Fibroblast of pulmonary artery (primary cell): Measurements from ENCODE around the gene TWF2.
A peak's percentile ranks its signal among the peaks of the same experiment; 100 is the strongest.

Experiments
- DNase-seq: peaks from one replicate; pipeline ENCODE4 v3.0.0-alpha.2; 2010; ENCODE audit warnings: low read depth
- H3K4me3 ChIP-seq: replicated peaks from 2 replicates; pipeline ENCODE4 v1.5.1; 2011; ENCODE audit warnings: low read depth, mild to moderate bottlenecking, control low read depth, low read length, moderate library complexity
- TF ChIP-seq, protein P1 (sequence below): IDR thresholded peaks from 2 replicates; pipeline ENCODE4 v1.5.1; 2011; ENCODE audit warnings: mild to moderate bottlenecking, control low read depth, low read length, inconsistent platforms; ENCODE audit errors: missing control alignments

The TWF2 gene

DNA sequence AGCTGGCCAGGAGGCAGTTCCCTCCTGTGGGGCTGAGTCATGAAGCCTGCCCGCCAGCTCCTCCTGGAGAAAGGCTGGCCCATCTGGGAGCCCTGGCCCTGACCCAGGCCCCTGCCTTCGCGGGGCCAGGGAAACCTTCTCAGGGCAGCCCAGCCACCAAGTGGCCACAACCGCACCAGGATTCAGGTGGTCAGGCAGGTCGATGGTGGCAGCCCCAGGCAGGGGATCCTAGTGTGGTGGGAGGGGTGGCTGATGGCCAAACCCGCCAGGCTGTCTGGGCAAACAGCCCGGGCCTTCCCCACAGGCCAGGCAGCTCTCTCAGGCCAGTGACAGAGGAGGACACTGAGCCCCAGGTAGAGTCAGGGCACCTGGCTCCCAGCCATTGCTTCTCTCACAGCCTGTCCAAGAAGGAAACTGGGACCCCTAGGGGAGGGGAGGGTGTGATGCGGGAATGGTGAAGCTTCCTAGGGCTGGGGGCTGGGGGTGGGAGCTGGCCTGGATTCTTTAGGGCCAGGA lies 1.2 kb downstream of the TWF2 start:
- peak overlapping the region; percentile 87 for H3K4me3 ChIP-seq
- TF ChIP-seq, protein P1, sequence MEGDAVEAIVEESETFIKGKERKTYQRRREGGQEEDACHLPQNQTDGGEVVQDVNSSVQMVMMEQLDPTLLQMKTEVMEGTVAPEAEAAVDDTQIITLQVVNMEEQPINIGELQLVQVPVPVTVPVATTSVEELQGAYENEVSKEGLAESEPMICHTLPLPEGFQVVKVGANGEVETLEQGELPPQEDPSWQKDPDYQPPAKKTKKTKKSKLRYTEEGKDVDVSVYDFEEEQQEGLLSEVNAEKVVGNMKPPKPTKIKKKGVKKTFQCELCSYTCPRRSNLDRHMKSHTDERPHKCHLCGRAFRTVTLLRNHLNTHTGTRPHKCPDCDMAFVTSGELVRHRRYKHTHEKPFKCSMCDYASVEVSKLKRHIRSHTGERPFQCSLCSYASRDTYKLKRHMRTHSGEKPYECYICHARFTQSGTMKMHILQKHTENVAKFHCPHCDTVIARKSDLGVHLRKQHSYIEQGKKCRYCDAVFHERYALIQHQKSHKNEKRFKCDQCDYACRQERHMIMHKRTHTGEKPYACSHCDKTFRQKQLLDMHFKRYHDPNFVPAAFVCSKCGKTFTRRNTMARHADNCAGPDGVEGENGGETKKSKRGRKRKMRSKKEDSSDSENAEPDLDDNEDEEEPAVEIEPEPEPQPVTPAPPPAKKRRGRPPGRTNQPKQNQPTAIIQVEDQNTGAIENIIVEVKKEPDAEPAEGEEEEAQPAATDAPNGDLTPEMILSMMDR: no peak
- peak; percentile 82 for DNase-seq

DNA sequence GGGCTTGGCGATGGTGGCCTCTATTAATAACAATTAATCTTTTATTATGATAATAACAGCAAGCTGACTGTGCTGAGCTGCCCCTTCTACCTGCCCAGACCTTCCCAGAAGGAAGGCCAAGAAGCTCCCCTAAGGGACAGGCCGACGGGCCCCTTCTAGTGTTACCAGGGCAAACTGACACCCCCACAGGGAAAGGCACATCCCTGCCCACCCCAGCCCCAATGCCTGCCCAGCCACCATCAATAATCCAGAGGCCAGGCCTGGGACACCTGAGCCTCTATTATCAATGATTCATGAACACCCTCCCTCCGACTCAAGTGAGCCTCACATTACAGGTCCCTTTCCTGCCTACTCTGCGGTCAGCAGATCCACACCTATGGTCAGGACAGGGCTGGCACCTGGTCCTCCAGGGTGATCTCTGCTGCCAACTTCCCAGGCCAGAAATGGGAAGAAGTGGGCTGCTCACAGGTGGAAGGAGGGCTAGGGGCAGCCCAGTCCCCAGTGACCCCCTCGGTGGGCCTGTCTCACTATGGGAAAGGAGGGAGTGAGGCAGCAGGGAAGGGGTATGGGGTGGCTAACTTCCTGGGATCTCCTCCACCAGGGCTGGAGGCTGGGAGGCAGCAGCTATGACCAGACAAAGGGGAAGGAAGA lies 1.8 kb downstream of the TWF2 start:
- peak overlapping the region; percentile 87 for H3K4me3 ChIP-seq
- no peak for DNase-seq
- TF ChIP-seq, protein P1: no peak

DNA sequence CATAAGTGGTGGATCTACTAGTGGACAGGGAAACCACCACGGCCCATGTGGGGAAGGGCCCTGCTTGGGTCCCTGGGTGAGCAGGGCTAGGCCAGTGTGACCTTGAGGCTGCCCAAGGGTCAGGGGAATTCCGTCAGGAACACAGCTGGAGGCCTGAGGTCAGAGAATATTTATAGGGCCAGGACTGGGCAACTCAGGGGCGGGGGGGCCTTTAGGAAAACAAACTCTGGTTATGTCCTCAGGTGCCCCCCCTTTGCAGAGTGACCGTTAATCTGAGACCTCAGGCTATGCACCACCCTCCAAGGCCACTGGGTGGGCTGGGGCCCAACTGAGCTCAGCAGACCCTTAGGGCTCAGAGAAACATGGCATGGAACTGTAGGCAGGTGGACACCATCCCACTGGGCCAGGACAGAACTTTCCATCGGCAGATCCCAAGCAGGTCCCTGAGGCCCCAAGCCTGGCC lies 2.5 kb downstream of the TWF2 start:
- TF ChIP-seq, protein P1: no peak
- DNase-seq: no peak
- H3K4me3 ChIP-seq: no peak overlapping the region

DNA sequence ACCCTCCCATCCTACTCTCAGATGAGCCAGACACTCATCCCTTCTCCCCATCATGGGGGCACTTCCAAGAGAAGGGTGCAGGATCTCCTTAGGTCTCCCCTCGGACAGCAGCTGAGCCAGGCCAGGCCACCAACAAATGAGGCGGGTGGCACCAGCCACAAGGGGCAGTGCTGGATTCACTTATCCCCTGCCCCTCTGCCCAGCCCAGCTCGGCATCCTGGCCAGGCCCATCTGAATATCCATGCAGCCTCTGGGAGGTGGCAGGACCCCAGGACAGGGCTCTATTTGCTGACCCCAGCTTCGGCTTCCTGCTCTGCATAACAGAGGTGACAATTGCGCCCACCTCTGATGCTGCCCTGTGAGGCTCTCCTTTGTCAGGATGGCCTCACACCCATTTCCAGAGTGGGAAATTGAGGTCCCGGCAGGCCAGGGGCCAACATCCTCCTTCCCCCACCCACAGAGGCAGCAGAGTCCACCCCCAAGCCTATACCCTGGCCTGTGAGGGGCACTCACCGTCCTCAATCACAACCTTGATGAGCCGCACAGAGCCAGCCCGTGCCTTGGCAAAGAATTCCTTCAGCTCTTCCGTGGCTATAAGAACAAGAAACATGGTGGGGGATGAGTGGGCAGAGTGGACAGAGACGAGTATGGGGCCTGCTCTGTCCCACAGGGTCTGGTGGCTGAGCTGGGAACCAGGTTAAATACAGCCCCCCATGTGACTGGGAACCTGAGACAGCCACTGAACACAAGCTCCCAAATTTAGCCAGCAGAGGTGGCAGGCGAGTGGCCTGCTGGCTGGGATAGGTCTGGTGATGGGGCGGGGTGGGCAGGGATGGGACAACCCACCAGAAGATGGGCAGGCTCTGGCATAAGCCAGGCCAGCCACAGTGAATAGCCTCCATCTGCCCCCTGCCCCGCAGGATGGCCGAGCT lies 4.2 kb downstream of the TWF2 start:
- no peak overlapping the region for H3K4me3 ChIP-seq
- DNase-seq: no peak
- TF ChIP-seq, protein P1: no peak

DNA sequence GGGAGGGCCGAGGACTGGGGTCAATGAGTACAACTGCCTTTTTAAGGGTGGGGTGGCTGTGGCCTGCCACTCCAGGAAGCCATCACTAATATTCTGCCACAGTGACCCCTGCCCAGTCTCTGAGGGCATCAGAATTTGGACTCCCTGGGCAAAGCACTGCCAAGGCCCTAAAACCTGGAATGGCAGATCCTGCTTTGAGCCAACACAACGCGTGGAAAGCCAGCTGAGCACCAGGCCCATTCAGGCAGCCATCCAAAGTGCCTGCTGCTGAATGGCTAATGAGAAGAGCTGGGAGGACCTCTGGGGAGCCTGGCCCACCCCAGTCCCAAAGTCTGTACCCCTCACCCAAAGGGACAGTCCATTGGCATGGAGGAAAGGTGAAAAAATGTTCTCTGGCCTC lies 5.0 kb downstream of the TWF2 start:
- DNase-seq: no peak
- no peak overlapping the region for H3K4me3 ChIP-seq
- TF ChIP-seq, protein P1: no peak

DNA sequence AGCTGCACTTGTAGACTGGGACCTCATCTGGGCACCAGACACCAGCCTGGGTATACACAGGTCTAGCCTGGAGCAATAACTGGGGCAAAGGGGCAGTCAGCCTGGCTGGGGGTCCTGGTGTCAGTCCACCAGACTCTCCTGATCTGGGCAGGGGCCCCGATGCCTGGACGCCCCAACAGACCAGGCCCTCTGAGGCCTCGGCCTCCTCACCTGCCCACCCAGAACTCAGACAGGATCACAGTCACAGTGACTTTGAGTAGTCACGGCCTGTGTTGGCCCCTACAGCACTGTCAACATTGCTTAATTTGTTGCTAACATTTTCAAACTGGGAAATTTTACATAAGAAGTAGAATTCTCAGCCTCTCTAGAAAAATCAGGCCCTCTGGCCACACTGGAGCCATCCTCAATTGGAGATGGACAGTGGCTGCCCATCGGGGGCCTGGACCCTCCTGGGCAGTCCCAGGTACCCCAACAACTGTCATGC lies 5.8 kb downstream of the TWF2 start:
- H3K4me3 ChIP-seq: no peak overlapping the region
- no peak for DNase-seq
- TF ChIP-seq, protein P1: no peak
